ENCODE measurements around the gene ISLR2.
"Not testable (repeated sequence)": the region's sequence is repeated elsewhere in the genome, so short reads cannot be mapped to it uniquely, and the experiment has no call there.

Gene ISLR2

DNA sequence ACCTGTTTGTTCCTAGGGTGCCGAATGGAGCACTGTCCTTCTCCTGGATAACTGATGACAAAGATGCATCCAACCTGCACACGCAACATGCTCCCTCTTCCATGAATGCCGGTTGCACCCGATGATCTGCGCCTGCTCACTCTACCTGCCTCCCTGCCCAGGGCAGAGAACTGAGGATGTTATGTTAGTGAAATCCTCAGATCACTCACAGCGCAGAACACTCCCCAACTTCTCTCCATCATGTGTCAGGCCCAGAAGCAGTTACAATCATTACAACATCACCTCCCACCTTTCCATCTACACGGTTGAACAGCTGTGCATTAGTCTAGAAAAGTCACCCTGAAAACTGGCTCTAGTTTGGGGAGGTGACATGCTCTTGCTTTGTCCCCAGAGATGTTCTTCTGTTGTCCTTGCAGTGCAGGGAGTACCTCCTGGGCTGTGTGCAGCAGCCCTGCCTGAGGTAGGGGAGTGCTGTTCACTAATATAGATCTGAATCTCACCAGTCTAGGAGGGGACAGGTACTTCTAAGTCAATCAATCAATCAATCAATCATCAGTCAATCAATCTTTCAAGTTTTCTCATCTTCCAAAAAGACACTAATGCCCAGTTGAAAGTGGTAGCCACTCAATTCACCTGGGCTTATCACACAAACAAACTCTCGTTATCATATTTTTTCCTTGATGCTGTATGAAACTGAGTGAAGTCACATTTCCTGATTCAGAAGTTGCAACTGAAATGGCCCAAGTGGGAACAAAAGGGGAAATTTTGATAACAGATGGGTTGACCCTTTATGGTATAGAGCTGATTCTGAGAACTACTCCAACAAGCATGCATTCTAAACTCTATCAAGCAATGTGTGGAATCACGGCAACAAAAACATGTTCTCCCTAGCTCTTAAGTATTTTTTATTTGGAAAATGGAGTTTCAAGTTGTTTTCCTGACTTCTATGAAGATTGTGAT, 27.8 kb downstream of the ISLR2 start:
- peak; percentile 35 for DNase-seq

DNA sequence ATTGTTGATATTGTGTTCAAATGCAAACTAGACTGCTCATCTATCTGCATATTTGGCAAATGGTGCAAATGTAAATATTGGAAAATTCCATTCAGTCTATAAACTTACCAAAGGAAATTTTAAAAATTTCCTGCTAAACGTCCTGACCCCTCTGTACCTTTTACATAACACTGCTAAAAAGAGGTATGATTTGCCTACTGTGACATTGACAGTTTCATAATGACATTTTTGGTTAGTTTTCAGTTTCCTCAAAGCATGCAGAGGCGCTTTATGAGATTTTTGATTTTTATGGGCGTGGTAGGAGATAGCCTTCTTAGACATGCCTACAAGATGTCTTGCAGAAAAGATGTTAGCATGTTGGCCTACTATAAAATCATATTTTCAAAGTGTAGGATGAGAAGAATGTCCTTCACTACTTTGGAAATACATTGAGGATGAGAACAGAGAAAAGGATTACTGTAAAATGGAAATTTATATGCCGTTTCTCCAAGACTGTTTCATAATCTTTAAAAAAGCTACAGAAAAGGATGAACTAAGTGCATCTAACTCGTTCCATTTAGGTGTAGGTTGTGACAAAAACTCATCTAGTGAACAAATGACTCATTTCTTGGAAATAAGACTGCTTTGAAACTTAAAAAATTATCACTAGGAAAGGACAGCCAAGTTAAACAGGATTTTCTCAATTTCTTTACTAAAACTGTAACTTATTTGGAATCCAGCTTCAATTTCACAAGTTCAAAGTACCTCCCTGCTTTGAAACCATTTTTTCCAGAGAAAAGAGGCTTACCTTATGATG, 28.7 kb downstream of the ISLR2 start:
- DNase-seq = no peak

DNA sequence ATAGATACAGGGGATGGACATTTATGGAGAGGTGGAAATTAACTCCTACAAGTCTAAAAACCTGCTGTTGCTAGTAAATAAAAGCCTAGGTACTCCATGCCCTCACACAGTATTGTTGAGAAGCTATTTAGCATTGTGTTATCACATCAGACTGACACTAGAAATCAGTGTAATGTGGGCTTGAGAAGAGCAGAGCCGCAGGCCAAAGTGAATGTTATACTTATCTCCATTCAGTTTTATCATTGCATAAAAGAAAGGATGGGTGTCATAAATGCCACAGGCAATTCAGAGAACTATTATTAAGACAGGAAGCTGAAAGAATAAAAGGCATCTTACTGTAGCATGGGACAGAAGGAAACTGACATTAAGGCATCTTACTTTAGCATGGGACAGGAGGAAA, 29.4 kb downstream of the ISLR2 start:
- no peak for DNase-seq

DNA sequence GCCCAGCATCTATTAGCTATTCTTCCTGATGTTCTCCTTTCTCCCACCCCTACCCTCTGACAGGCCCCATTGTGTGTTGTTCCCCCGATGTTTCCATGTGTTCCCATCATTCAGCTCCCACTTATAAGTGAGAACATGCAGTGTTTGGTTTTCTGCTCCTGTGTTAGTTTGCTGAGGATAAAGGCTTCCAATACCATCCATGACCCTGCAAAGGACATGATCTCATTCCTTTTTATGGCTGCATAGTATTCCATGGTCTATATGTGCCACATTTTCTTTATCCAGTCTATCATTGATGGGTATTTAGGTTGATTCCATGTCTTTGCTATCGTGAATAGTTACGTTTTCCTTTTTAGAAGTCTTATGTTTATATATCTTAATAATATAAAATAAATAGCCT, 30.0 kb downstream of the ISLR2 start:
- DNase-seq = not testable (repeated sequence)

DNA sequence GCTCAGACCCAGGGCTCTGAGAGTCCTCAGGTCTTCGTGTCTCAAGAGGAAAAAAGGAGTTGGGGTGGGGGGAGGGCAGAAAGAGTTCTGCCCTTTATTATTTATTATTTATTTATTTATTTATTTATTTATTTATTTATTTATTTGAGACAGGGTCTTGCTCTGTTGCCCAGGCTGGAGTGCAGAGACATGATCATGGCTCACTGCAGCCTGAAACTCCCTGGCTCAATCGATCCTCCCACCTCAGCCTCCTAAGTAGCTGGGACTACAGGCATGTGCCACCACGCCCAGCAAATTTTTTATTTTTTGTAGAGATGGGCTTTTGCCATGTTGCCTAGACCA, 31.8 kb downstream of the ISLR2 start:
- DNase-seq = not testable (repeated sequence)

DNA sequence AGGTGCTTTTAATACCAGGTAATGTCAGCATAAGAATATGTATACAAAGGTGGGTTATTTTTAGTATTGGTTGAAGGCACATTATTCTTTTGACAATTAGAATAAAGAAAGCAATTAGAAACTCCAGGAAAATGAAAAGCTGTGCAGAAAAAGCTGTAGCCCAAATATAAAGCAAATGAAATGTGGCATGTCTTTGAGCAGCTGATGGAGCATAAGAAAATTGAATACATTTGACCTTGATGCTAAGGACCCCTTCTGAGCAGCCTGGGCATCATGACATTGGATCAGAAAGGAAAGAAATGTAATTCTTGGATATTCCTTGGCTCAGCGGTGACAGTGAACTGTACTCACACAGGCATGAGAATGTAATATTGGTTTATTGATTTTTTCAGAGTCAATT, 35.1 kb downstream of the ISLR2 start:
- no peak for DNase-seq

DNA sequence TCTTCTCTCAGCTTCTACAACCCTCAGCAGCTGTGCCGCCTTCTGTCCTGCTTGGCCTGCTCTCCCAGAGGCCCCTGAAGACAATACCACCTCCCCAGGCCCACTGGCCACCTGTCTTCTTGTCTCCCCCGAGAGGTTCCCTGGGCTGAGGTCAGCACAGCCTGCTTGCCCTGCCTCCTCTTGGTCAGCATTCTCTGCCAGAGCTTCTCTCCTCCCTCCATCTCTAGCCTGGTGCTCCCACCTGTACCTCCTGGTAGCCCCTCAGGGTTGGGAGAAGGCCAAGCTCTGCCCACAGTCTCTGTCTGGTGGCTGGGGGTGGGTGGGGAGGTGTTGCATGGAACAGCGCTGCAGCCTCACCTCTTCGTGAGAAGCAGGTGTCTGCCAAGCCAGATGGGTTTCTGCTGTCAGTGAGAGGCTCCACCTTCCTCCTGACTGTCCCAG, 37.5 kb downstream of the ISLR2 start:
- DNase-seq = peak; percentile 42

DNA sequence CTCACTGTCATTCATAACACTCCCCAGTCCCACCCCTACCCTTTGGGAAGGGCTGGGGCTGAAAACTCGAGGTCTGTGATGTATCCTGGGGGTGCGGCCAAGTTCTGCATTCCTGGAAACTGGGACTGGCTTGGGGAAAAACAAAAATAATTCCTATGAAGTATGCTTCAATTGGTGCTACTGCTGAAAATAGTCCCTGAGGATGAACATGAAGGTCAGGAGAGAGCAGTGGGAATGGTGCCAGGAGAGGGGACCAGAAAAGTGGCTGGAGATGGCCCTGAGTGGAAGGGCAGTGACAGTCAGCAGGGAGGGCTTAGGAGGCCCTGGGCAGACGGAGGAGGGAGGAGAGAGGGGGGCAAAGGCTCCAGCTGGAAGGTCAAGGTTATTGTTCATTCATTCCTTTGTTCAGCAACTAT, 38.3 kb downstream of the ISLR2 start:
- DNase-seq = no peak

DNA sequence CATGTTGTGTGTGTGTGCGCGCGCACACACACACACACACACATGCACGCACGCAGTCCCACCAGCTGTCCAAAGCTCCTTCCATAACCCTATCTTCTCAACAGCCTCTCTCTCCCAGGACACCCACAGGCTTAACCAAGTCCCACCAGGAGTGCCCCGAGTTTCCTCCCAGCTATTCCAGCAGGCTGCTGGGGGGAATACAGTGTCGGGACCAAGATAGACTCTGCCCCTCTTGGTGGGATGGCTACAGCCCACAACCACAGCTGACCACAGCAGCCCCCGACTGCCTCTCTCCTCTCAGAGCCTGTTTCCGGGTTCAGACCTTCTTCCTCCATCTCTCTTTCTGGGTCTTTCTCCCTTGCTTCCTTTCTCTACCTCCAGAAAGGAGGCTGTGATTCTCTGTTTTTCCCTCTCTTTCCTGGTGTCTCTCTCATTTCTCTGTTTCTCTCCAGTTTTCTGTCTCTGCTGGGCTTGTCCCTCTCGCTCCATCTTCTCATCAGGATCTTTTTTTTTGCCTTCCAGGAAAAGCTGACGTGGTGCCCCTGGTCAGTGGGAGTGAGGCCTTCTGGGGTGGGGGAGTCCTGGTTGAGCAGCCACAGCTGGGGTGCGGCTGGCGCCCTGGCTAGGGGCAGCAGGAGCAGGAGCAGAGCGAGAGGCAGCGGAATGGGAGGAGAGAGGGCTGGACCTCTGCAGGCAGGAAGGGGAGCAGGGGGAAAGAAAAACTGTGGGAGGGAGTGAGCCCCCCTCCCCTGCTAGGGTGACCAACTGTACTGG, 39.9 kb downstream of the ISLR2 start:
- DNase-seq = peak; percentile 30

DNA sequence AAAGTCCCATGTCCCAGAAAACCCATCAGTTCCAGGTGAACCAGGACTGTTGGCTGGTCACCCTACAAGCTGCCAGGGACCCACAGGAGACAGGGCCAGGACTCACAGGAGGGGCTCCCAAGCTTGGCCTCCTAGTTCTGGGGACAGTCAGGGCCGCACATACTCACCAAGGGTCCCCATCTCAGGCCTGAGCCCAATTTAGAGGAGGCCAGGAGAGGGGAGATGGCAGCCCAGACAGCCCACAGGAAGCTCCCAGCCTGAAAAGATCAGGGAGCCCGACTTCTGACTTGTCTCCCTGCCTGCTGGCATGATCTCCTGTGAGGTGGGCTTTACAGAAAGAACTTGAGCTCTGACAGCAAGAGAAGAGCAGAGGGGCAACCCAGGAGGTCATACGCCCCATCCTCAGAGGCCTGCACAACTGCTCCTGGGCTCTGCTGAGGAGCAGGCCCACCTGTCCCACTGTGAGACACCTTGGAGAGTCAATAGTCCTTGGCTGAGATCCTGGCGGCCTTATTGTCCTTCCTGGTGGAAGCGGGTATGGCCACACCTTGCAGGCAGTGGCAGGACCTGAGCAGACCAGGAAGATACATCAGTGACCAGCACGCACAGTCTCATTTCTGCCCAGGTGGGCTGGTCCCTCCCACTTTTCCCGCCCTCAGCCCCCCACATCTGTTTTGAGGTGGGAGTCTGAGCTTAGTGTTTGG, 40.6 kb downstream of the ISLR2 start:
- DNase-seq = peak; percentile 44

DNA sequence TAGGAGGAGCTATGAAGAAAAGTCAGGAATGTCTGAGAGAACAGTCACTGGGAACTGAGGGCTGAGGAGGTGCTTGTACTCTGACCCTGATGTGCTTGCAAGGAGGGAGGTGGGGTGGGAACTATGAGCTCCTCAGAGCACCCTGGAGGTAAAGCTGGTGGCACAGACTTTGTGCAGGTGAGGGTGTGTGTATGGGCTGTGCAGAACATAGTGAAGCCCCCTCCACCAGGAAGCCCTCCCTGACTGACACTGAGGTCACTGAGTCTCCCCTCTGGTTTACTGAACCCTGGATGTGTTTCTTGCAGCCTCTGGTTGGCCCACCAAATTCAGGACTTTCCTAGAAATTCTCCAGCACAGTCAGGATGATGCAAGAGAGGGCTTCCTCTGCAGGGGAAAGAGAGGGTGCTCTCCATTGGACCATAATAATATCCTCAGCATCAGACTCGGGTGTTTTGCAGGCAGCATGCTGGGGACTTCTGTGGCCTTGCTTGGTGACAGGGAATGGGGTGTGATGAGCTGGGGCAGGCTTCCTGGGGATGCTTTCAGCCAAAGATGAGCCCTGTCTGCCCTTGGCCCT, 41.7 kb downstream of the ISLR2 start:
- peak; percentile 30 for DNase-seq

DNA sequence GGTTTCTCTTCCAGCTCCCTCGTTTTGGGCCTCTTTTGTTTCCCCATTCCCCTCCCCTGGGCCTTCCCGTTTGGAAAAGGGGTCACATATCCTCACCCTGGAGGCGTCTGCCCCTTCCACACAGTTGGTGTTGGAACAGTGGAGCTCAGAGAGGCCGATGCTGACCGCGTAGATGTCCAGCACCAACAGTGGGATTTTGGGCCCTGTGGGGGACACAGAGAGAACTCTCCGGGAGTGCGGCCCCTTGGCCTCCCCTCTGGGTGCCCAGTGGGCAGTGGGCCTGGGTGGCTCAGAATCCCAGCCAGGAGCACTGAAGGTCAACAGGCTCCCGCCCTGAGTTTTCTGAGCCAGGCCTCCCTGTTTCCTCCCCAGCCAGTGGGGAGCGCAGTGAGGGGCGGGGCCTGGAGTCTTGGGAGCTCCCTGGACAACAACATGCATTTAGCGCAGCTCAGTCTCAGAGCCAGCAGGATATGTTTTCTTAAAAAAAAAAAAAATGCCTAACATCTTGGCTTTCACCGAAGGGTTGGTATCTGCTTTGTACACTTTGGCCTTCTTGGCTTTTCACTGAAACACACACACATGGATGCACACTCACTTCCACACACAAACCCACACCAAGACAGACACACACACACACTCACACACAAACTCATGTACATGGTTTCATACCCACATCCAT, 42.5 kb downstream of the ISLR2 start:
- no peak for DNase-seq

DNA sequence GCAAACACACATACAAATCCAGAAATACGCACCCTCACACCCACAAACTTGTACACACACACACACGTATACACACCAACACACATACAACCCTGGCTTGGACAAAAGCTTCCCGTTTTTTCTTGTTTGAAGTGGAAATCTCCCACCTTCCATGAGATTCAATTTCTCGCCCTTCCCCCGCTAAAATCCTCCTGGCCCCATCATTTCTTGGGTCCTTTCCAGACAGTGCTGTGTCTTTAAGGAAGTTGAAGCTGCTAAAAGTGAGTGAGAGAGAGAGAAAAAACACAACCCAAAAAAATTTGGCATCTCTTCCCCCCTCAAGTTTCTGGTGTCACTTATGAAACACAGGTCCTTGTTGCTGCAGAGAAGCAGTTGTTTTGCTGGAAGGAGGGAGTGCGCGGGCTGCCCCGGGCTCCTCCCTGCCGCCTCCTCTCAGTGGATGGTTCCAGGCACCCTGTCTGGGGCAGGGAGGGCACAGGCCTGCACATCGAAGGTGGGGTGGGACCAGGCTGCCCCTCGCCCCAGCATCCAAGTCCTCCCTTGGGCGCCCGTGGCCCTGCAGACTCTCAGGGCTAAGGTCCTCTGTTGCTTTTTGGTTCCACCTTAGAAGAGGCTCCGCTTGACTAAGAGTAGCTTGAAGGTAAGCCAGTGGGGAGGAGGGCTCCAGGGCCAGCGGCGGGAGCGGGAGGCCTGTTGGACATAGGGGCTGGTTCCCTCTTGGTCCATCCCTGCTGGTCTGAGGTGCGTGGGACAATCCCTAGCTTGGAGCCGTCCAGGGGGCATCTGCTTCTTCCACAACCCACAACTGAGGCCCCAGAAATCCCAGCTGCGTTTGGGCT, 43.2 kb downstream of the ISLR2 start, which contains the start of gene ISLR:
ISLR (plus strand) TSS at position 331 of the 839 bp plus-strand sequence. CDS start 1,149 bp downstream, outside the sequence.
- no peak for DNase-seq

DNA sequence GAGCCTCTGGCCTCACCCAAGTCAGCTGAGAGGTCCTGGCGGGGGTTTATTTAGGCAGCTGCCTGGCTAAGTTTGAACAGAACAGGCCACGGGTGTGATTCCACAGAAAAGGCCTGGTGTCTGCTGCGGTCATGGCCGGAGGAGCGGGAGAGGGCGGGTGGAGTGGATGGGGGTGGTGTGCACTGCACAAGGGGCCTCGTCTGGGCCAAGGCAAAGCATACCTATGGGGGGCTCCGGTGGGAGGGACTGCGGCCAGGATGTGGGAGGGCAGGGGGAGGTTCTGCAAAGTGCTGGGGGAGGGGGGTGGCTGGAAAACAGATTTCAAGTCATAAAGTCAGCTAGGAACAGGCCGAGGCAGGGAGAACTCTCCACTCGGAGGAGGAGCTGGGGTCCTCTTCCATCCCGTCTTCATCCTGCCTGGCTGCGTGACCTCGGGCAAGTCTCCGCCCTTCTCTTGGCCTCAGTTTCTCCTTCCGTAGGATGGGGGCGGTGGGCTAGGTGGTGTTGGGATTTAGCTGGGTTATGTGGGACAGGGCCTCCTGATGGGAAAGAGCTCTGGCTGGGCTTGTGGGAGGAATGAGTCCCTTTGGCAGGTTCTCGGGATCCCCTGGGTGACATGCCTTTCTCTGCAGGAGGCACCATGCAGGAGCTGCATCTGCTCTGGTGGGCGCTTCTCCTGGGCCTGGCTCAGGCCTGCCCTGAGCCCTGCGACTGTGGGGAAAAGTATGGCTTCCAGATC, 44.0 kb downstream of the ISLR2 start:
- no peak for DNase-seq

DNA sequence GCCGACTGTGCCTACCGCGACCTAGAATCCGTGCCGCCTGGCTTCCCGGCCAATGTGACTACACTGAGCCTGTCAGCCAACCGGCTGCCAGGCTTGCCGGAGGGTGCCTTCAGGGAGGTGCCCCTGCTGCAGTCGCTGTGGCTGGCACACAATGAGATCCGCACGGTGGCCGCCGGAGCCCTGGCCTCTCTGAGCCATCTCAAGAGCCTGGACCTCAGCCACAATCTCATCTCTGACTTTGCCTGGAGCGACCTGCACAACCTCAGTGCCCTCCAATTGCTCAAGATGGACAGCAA, 44.5 kb downstream of the ISLR2 start:
- no peak for DNase-seq

DNA sequence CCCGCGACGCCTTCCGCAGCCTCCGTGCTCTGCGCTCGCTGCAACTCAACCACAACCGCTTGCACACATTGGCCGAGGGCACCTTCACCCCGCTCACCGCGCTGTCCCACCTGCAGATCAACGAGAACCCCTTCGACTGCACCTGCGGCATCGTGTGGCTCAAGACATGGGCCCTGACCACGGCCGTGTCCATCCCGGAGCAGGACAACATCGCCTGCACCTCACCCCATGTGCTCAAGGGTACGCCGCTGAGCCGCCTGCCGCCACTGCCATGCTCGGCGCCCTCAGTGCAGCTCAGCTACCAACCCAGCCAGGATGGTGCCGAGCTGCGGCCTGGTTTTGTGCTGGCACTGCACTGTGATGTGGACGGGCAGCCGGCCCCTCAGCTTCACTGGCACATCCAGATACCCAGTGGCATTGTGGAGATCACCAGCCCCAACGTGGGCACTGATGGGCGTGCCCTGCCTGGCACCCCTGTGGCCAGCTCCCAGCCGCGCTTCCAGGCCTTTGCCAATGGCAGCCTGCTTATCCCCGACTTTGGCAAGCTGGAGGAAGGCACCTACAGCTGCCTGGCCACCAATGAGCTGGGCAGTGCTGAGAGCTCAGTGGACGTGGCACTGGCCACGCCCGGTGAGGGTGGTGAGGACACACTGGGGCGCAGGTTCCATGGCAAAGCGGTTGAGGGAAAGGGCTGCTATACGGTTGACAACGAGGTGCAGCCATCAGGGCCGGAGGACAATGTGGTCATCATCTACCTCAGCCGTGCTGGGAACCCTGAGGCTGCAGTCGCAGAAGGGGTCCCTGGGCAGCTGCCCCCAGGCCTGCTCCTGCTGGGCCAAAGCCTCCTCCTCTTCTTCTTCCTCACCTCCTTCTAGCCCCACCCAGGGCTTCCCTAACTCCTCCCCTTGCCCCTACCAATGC, 45.1 kb downstream of the ISLR2 start:
- no peak for DNase-seq

DNA sequence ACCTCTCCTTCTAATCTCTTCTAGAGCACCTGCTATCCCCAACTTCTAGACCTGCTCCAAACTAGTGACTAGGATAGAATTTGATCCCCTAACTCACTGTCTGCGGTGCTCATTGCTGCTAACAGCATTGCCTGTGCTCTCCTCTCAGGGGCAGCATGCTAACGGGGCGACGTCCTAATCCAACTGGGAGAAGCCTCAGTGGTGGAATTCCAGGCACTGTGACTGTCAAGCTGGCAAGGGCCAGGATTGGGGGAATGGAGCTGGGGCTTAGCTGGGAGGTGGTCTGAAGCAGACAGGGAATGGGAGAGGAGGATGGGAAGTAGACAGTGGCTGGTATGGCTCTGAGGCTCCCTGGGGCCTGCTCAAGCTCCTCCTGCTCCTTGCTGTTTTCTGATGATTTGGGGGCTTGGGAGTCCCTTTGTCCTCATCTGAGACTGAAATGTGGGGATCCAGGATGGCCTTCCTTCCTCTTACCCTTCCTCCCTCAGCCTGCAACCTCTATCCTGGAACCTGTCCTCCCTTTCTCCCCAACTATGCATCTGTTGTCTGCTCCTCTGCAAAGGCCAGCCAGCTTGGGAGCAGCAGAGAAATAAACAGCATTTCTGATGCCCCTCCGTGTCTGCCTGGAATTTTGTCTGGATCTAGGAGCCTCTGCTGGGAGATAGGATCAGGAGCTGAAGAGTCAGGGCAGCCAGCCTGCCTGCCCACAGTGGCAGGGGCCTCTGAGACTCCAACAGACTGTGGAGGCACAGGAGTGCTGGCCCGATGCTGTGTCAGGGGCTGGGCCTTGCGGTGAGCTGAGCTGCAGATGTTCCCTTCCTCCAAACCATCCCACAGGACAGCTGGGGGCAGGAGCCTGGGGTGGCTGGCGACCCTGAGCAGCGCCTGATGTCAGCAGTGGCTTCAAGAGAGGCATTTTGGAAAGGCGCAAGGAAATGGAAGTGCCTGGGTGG, 46.2 kb downstream of the ISLR2 start:
- no peak for DNase-seq
